GM23338 (cell line): ENCODE data around the gene BCR. TPM values are rescaled to one million over a fixed set of nuclear protein-coding genes. Genes with fewer than 3 reads are reported as not detected.

Experiments
- ATAC-seq: fragments of 200-7000 bp; cut with Tn5 transposase; 3 replicates; pipeline ENCODE4 v1.9.1; 2020
- DNase-seq: peaks from one replicate; pipeline ENCODE4 v3.0.0-alpha.2; 2015; ENCODE audit warnings: low spot score
- H2AFZ ChIP-seq: fragments of 200-600 bp; sonication (generic); 2 replicates; pipeline ENCODE4 v1.8.0; 2016; ENCODE audit warnings: antibody characterized with exemption, mild to moderate bottlenecking, moderate library complexity
- H3F3A ChIP-seq: fragments of 200-600 bp; sonication (generic); replicated peaks from 2 replicates; pipeline ENCODE4 v1.8.0; 2017; ENCODE audit warnings: antibody characterized with exemption, mixed run types, low read depth
- H3K27ac ChIP-seq: fragments of 200-600 bp; sonication (generic); 2 replicates; pipeline ENCODE4 v1.6.1; 2016; ENCODE audit warnings: low read depth
- H3K27me3 ChIP-seq: fragments of 200-600 bp; sonication (generic); 2 replicates; pipeline ENCODE4 v1.8.0; 2016; ENCODE audit warnings: mild to moderate bottlenecking, mixed run types, moderate library complexity; ENCODE audit not compliant: insufficient read depth
- H3K36me3 ChIP-seq: fragments of 200-600 bp; sonication (generic); 2 replicates; pipeline ENCODE4 v1.8.0; 2016; ENCODE audit warnings: mild to moderate bottlenecking; ENCODE audit not compliant: insufficient read depth
- H3K4me1 ChIP-seq: fragments of 200-600 bp; sonication (generic); 2 replicates; pipeline ENCODE4 v1.8.0; 2016; ENCODE audit warnings: mild to moderate bottlenecking, moderate library complexity; ENCODE audit not compliant: insufficient read depth
- H3K4me2 ChIP-seq: fragments of 200-600 bp; sonication (generic); 2 replicates; pipeline ENCODE4 v1.7.1; 2017; ENCODE audit warnings: mixed run types
- H3K4me3 ChIP-seq: fragments of 200-600 bp; sonication (generic); 2 replicates; pipeline ENCODE4 v1.6.1; 2016; ENCODE audit warnings: mixed run types
- H3K79me2 ChIP-seq: fragments of 200-600 bp; sonication (generic); replicated peaks from 2 replicates; pipeline ENCODE4 v1.8.0; 2017; ENCODE audit warnings: mild to moderate bottlenecking; ENCODE audit not compliant: insufficient read depth
- H3K9me2 ChIP-seq: fragments of 200-600 bp; sonication (generic); 2 replicates; pipeline ENCODE4 v1.8.0; 2017; ENCODE audit not compliant: insufficient read depth
- H4K20me1 ChIP-seq: fragments of 200-600 bp; sonication (generic); replicated peaks from 2 replicates; pipeline ENCODE4 v1.8.0; 2017; ENCODE audit warnings: mild to moderate bottlenecking; ENCODE audit not compliant: insufficient read depth
- H3K27ac Mint-ChIP-seq: 2 replicates; pipeline ENCODE4 v1.8.0; 2020; ENCODE audit warnings: inconsistent platforms, mild to moderate bottlenecking, moderate library complexity, mixed read lengths
- H3K27me3 Mint-ChIP-seq: 3 replicates; pipeline ENCODE4 v1.8.0; 2022; ENCODE audit warnings: low read depth, mild to moderate bottlenecking, moderate library complexity, mixed read lengths, inconsistent platforms; ENCODE audit not compliant: insufficient read depth, poor library complexity
- H3K36me3 Mint-ChIP-seq: 3 replicates; pipeline ENCODE4 v1.8.0; 2021; ENCODE audit warnings: low read depth, mild to moderate bottlenecking, inconsistent platforms, moderate library complexity, mixed read lengths
- H3K4me1 Mint-ChIP-seq: 3 replicates; pipeline ENCODE4 v1.8.0; 2020; ENCODE audit warnings: mild to moderate bottlenecking, inconsistent platforms, mixed read lengths
- H3K4me3 Mint-ChIP-seq: 3 replicates; pipeline ENCODE4 v1.8.0; 2021; ENCODE audit warnings: moderate library complexity, mild to moderate bottlenecking, inconsistent platforms, mixed read lengths
- H3K9me3 Mint-ChIP-seq: 3 replicates; pipeline ENCODE4 v1.8.0; 2020; ENCODE audit warnings: moderate library complexity, mild to moderate bottlenecking, inconsistent platforms, mixed read lengths
- JUNB ChIP-seq: IDR thresholded peaks from one replicate; pipeline ENCODE4 v1.6.1; 2016; ENCODE audit warnings: antibody characterized with exemption; ENCODE audit not compliant: unreplicated experiment
- POLR2AphosphoS5 ChIP-seq: IDR thresholded peaks from 2 replicates; pipeline ENCODE4 v1.6.1; 2016; ENCODE audit warnings: antibody characterized with exemption, low read depth
- STAT1 ChIP-seq: IDR thresholded peaks from one replicate; pipeline ENCODE4 v1.6.1; 2016; ENCODE audit warnings: antibody characterized with exemption; ENCODE audit not compliant: unreplicated experiment
- ZNF114 ChIP-seq: fragments of 250-450 bp; sonication (Bioruptor Pico); IDR thresholded peaks from 2 replicates; pipeline ENCODE4 v1.5.0; 2020; ENCODE audit warnings: mild to moderate bottlenecking, moderate library complexity
- polyA plus RNA-seq: library from polyadenylated mRNA; unstranded; fragments of >200 nt; fragmentation: Nextera tagmentation; extraction: Ambion mirVana; gene quantifications from 2 replicates; pipeline ENCODE4 v1.2.1, GENCODE V29; 2016
- total RNA-seq: library from RNA; depleted of rRNA; stranded (reverse); fragments of >200 nt; shearing (Covaris generic); gene quantifications from 2 replicates; pipeline ENCODE4 v1.2.3, GENCODE V29; 2014
- TF ChIP-seq, protein P1 (sequence below): IDR thresholded peaks from 2 replicates; pipeline ENCODE4 v1.6.1; 2016; ENCODE audit warnings: antibody characterized with exemption
- TF ChIP-seq, protein P2 (sequence below): fragments of 250-450 bp; sonication (Bioruptor Pico); IDR thresholded peaks from 2 replicates; pipeline ENCODE4 v1.5.0; 2020; ENCODE audit warnings: mild to moderate bottlenecking, moderate library complexity

BCR gene
- total and polyA plus RNA-seq, 2 experiments from 2014 or later = 17.7 to 121 TPM

DNA sequence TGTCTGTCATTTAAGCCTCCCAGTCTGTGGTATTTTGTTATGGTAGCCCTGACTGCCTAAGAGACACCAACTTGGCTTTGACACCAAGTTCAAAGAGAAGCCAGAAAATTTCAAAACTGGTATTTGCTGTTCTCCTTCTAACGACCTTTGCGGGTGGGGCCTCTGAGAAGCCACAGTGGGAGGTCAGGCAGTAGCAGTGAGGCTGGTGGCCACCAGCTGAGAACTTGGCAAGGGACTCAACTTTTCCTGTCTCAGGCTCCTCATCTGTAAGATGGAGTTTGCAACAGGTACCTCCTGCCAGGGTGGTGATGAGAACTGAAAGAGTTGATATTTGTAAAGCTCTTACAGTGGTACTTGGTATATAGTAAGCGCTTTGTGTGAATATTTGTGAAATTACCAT, 183.4 kb downstream of the BCR start:
- Mint-ChIP-seq H3K36me3 (no peaks in the 10 kb centered on the region), H3K4me3 (no peak overlapping the region), H3K27me3 (peaks cover 88% of the 10 kb centered on the region), H3K4me1 (peaks cover 14% of the 10 kb centered on the region), H3K27ac (no peak overlapping the region), H3K9me3 (peaks cover 17% of the 10 kb centered on the region)
- no peaks in the 10 kb centered on the region for H3K79me2 ChIP-seq
- H3K36me3 ChIP-seq = no peaks in the 10 kb centered on the region
- H3K4me3 ChIP-seq = no peak overlapping the region
- no peak for DNase-seq
- H2AFZ ChIP-seq = no peak overlapping the region
- ATAC-seq = no peak
- H3K4me1 ChIP-seq = peaks cover 3% of the 10 kb centered on the region; the same call in 1 of the 2 replicates
- H3K27ac ChIP-seq = no peak overlapping the region
- TF ChIP-seq, protein P1, sequence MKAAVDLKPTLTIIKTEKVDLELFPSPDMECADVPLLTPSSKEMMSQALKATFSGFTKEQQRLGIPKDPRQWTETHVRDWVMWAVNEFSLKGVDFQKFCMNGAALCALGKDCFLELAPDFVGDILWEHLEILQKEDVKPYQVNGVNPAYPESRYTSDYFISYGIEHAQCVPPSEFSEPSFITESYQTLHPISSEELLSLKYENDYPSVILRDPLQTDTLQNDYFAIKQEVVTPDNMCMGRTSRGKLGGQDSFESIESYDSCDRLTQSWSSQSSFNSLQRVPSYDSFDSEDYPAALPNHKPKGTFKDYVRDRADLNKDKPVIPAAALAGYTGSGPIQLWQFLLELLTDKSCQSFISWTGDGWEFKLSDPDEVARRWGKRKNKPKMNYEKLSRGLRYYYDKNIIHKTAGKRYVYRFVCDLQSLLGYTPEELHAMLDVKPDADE = no peak
- TF ChIP-seq, protein P2, sequence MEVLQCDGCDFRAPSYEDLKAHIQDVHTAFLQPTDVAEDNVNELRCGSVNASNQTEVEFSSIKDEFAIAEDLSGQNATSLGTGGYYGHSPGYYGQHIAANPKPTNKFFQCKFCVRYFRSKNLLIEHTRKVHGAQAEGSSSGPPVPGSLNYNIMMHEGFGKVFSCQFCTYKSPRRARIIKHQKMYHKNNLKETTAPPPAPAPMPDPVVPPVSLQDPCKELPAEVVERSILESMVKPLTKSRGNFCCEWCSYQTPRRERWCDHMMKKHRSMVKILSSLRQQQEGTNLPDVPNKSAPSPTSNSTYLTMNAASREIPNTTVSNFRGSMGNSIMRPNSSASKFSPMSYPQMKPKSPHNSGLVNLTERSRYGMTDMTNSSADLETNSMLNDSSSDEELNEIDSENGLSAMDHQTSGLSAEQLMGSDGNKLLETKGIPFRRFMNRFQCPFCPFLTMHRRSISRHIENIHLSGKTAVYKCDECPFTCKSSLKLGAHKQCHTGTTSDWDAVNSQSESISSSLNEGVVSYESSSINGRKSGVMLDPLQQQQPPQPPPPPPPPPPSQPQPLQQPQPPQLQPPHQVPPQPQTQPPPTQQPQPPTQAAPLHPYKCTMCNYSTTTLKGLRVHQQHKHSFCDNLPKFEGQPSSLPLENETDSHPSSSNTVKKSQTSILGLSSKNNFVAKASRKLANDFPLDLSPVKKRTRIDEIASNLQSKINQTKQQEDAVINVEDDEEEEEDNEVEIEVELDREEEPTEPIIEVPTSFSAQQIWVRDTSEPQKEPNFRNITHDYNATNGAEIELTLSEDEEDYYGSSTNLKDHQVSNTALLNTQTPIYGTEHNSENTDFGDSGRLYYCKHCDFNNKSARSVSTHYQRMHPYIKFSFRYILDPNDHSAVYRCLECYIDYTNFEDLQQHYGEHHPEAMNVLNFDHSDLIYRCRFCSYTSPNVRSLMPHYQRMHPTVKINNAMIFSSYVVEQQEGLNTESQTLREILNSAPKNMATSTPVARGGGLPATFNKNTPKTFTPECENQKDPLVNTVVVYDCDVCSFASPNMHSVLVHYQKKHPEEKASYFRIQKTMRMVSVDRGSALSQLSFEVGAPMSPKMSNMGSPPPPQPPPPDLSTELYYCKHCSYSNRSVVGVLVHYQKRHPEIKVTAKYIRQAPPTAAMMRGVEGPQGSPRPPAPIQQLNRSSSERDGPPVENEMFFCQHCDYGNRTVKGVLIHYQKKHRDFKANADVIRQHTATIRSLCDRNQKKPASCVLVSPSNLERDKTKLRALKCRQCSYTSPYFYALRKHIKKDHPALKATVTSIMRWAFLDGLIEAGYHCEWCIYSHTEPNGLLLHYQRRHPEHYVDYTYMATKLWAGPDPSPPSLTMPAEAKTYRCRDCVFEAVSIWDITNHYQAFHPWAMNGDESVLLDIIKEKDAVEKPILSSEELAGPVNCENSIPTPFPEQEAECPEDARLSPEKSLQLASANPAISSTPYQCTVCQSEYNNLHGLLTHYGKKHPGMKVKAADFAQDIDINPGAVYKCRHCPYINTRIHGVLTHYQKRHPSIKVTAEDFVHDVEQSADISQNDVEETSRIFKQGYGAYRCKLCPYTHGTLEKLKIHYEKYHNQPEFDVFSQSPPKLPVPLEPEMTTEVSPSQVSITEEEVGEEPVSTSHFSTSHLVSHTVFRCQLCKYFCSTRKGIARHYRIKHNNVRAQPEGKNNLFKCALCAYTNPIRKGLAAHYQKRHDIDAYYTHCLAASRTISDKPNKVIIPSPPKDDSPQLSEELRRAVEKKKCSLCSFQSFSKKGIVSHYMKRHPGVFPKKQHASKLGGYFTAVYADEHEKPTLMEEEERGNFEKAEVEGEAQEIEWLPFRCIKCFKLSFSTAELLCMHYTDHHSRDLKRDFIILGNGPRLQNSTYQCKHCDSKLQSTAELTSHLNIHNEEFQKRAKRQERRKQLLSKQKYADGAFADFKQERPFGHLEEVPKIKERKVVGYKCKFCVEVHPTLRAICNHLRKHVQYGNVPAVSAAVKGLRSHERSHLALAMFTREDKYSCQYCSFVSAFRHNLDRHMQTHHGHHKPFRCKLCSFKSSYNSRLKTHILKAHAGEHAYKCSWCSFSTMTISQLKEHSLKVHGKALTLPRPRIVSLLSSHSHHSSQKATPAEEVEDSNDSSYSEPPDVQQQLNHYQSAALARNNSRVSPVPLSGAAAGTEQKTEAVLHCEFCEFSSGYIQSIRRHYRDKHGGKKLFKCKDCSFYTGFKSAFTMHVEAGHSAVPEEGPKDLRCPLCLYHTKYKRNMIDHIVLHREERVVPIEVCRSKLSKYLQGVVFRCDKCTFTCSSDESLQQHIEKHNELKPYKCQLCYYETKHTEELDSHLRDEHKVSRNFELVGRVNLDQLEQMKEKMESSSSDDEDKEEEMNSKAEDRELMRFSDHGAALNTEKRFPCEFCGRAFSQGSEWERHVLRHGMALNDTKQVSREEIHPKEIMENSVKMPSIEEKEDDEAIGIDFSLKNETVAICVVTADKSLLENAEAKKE (CRISPR knock-in tag) = no peak
- TF ChIP-seq STAT1 (no peak), POLR2AphosphoS5 (no peak)
- H3F3A ChIP-seq = no peaks in the 10 kb centered on the region
- no peak overlapping the region for H3K4me2 ChIP-seq
- peaks cover 23% of the 10 kb centered on the region; the same call in 1 of the 2 replicates for H4K20me1 ChIP-seq
- peaks cover 100% of the 10 kb centered on the region for H3K27me3 ChIP-seq
- no peaks in the 10 kb centered on the region for H3K9me2 ChIP-seq

DNA sequence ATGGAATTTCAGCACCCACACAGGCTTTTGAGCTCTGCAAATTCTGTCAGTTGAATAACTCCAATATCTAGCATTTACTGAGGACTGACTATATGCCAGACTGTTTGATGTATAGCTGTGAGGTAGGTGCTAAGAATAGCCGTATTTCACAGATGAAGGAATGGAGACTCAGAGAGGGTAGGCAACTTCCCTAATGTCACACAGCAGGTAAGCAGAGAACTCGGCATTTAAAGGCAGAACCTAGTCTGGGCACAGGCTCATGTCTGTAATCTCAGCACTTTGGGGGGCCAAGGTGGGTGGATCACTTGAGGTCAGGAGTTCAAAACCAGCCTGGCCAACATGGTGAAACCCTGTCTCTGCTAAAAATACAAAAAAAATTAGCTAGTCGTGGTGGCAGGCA, 184.1 kb downstream of the BCR start:
- ATAC-seq = no peak
- Mint-ChIP-seq H3K4me1 (peaks cover 14% of the 10 kb centered on the region), H3K9me3 (peaks cover 17% of the 10 kb centered on the region), H3K36me3 (no peaks in the 10 kb centered on the region), H3K27me3 (peaks cover 94% of the 10 kb centered on the region), H3K27ac (no peak overlapping the region), H3K4me3 (no peak overlapping the region)
- no peak overlapping the region for H2AFZ ChIP-seq
- H3K27me3 ChIP-seq = peaks cover 100% of the 10 kb centered on the region
- no peaks in the 10 kb centered on the region for H3K79me2 ChIP-seq
- H3K4me1 ChIP-seq = peaks cover 3% of the 10 kb centered on the region; the same call in 1 of the 2 replicates
- H3K27ac ChIP-seq = no peak overlapping the region
- H3K4me2 ChIP-seq = no peak overlapping the region
- H4K20me1 ChIP-seq = peaks cover 23% of the 10 kb centered on the region; the same call in 1 of the 2 replicates
- H3K4me3 ChIP-seq = no peak overlapping the region
- H3F3A ChIP-seq = no peaks in the 10 kb centered on the region
- no peaks in the 10 kb centered on the region for H3K36me3 ChIP-seq
- no peaks in the 10 kb centered on the region for H3K9me2 ChIP-seq
- DNase-seq = no peak
- no peak for TF ChIP-seq JUNB
- TF ChIP-seq, protein P1 = no peak
- TF ChIP-seq STAT1 = no peak
- TF ChIP-seq ZNF114 (CRISPR knock-in tag) = no peak
